PC-3 (cell line): ENCODE data around the gene HCFC2.

Experiments
- EZH2 ChIP-seq: fragments of 300-600 bp; sonication (generic); IDR thresholded peaks from one replicate; pipeline ENCODE4 v1.6.1; 2017; ENCODE audit warnings: antibody characterized with exemption, mild to moderate bottlenecking, low read length; ENCODE audit not compliant: unreplicated experiment
- EZH2phosphoT487 ChIP-seq: fragments of 300-600 bp; sonication (generic); IDR thresholded peaks from 2 replicates; pipeline ENCODE4 v1.6.1; 2018; ENCODE audit warnings: mild to moderate bottlenecking, antibody characterized with exemption, low read length, borderline replicate concordance
- TF ChIP-seq, protein P1 (sequence below): fragments of 300-600 bp; sonication (generic); conservative IDR thresholded peaks from 2 replicates; pipeline ENCODE4 v1.5.1; 2017; ENCODE audit warnings: antibody characterized with exemption, low read depth, mild to moderate bottlenecking, low read length

DNA sequence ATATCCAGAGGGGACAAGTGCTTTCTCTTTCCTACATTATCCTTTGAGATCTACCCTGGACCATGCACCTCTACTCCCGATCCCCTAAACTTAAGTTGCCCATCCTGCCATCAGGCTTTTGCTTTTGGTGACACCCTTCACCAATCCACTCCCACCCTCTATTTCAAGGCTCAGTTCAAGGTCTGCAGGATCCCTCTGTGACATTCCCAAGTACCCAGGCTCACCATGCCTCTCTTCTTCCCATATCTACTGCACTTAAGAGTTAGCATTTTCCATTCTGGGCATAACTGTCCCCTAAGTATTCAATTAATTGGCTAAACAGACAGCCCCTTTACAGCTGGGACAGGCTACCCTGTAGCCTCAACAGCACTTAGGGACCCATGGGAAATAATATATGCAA is 70.6 kb downstream of the HCFC2 start:
- TF ChIP-seq, protein P1, sequence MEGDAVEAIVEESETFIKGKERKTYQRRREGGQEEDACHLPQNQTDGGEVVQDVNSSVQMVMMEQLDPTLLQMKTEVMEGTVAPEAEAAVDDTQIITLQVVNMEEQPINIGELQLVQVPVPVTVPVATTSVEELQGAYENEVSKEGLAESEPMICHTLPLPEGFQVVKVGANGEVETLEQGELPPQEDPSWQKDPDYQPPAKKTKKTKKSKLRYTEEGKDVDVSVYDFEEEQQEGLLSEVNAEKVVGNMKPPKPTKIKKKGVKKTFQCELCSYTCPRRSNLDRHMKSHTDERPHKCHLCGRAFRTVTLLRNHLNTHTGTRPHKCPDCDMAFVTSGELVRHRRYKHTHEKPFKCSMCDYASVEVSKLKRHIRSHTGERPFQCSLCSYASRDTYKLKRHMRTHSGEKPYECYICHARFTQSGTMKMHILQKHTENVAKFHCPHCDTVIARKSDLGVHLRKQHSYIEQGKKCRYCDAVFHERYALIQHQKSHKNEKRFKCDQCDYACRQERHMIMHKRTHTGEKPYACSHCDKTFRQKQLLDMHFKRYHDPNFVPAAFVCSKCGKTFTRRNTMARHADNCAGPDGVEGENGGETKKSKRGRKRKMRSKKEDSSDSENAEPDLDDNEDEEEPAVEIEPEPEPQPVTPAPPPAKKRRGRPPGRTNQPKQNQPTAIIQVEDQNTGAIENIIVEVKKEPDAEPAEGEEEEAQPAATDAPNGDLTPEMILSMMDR: no peak
- TF ChIP-seq EZH2 (no peak), EZH2phosphoT487 (no peak)
